Left cardiac atrium (tissue), 2 donors: ENCODE measurements around the gene FZD4. TPM values are rescaled to one million over a fixed set of nuclear protein-coding genes. Genes with fewer than 3 reads are reported as not detected.

Source experiments
- total RNA-seq, 2 donors: library from RNA; stranded (reverse); fragmentation: NEBNext Ultra II Directional; extraction: Animal tissue kit (Norgen Biotek cat#: 25700); gene quantifications; one replicate each; pipeline ENCODE4 v1.2.1, GENCODE V29; 2021
- donor health status: DM: no; HTN: yes; CAD: no; lungs with severe emphysema.
- donor health status: DM: yes; HTN: yes; CAD: no.

FZD4 gene
- total RNA-seq, 2 donors from 2014 or later: 45.5 to 54.2 TPM

Other genes with a start within 250 kb of the FZD4 start
- 10 to 100 TPM; 12.9 to 63.4 TPM for gene PRSS23, start 154.9 kb downstream of the FZD4 start, total RNA-seq
- 10 to 100 TPM; 23.1 to 30.8 TPM for gene TMEM135, start 82.5 kb upstream of the FZD4 start, total RNA-seq